Breast epithelium (tissue), 4 donors: Measurements from ENCODE around the gene CDHR2. TPM values are rescaled to one million over a fixed set of nuclear protein-coding genes. Genes with fewer than 3 reads are reported as not detected.
"Not testable (repeated sequence)": the region's sequence is repeated elsewhere in the genome, so short reads cannot be mapped to it uniquely, and the experiment has no call there.

Source experiments
- DNase-seq, 2 donors: peaks; one replicate each; pipeline ENCODE4 v3.0.0-alpha.2; 2019; ENCODE audit warnings: low spot score in 2 of 2
- H3K27ac ChIP-seq, 2 donors: fragments of 200-600 bp; sonication (generic) in 1 of 2; one replicate each; pipeline ENCODE4 v1.5.1; 2016 to 2019; ENCODE audit warnings: mild to moderate bottlenecking in 1 of 2
- H3K27me3 ChIP-seq, 2 donors: fragments of 200-600 bp; sonication (generic) in 1 of 2; one replicate each; pipeline versions ENCODE4 v1.5.1 to v1.6.0; 2017 to 2019; ENCODE audit warnings: control low read depth in 1 of 2, mild to moderate bottlenecking in 1 of 2
- H3K36me3 ChIP-seq: fragments of 200-600 bp; one replicate; pipeline ENCODE4 v1.5.1; 2019
- H3K4me1 ChIP-seq, 2 donors: fragments of 200-600 bp; sonication (generic); one replicate each; pipeline ENCODE4 v1.5.1; 2016 to 2019; ENCODE audit warnings: control low read depth in 1 of 2
- H3K4me3 ChIP-seq, 3 donors: fragments of 200-600 bp; sonication (generic); 1 replicate in 2 of 3; 2 replicates in 1 of 3; pipeline ENCODE4 v1.5.1; 2016 to 2019; ENCODE audit warnings: mild to moderate bottlenecking in 3 of 3, moderate library complexity in 2 of 3
- H3K9me3 ChIP-seq, 2 donors: fragments of 200-600 bp; sonication (generic) in 1 of 2; one replicate each; pipeline ENCODE4 v1.5.1; 2016 to 2019; ENCODE audit warnings: control low read depth in 1 of 2
- POLR2A ChIP-seq: fragments of 450-650 bp; IDR thresholded peaks from one replicate; pipeline ENCODE4 v1.6.1; 2016; ENCODE audit warnings: antibody characterized with exemption, mild to moderate bottlenecking, moderate library complexity
- POLR2AphosphoS5 ChIP-seq, 3 donors: sonication (generic); formaldehyde crosslinking; IDR thresholded peaks; one replicate each; pipeline ENCODE4 v1.6.1; 2017; ENCODE audit warnings: antibody characterized with exemption in 3 of 3
- intact Hi-C: fragments of 100-400 bp; cut with DNase I; formaldehyde crosslinking; loops from one replicate; pipeline ENCODE4 v1.15.1; 2023; ENCODE audit warnings: low total_unique reads
- total RNA-seq, 3 donors: library from RNA; depleted of rRNA; stranded (reverse); fragments of >200 nt; gene quantifications; one replicate each; pipeline ENCODE4 v1.1.0, GENCODE V29; 2016
- TF ChIP-seq, protein P1 (sequence below), 3 donors: fragments of 450-650 bp; IDR thresholded peaks; one replicate each; pipeline ENCODE4 v1.5.1; 2016 to 2017; ENCODE audit warnings: antibody characterized with exemption in 3 of 3, mild to moderate bottlenecking in 3 of 3, moderate library complexity in 3 of 3

Gene CDHR2
- total RNA-seq, 3 donors from 2014 or later, result 2.3 TPM; not detected in 2

DNA sequence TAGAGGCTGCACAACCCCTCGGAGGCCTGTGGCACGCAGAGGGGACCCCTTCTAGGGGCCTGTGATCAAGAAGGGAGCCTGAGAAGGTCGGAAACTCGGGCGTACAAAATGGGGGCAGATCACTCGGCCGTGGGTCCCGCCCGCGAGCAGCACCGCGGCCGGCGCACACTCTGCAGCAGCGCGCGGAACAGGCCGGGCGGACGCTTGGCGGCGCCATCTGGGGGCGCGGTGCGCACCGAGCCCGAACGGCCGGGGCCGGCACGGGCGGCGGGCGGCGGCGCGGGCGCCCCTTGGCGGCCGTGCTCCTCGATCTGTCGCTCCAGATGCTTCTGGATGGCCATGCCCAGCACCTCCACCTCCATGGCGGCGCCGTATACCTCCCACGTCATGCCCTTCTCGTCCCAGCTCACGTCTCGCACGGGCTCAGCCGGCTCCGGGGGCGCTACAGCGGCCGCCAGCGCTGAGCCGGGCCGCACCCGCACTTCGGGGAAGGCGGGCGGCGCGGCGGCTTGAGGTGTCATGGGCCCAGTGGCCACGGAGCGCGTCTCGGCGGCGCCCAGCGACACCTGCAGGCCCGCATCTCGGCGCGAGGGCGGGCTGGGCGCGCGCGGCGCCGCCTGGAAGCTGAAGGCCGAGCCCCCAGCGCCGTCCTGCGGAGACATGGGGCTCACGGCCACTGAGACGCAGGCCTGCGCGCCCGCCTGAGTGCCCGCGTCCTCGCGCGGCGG, 47.7 kb downstream of the CDHR2 start:
- intact Hi-C loops, result no loop called here
- Histone ChIP-seq H3K27me3 (peaks cover 0 to 8% of the 10 kb centered on the region in 2 donors), H3K4me3 (peak overlapping the region in 2 of 3 donors; percentile 46 to 63), H3K4me1 (no peaks in the 10 kb centered on the region), H3K27ac (no peak overlapping the region), H3K9me3 (no peaks in the 10 kb centered on the region), H3K36me3 (no peaks in the 10 kb centered on the region)
- TF ChIP-seq, protein P1, sequence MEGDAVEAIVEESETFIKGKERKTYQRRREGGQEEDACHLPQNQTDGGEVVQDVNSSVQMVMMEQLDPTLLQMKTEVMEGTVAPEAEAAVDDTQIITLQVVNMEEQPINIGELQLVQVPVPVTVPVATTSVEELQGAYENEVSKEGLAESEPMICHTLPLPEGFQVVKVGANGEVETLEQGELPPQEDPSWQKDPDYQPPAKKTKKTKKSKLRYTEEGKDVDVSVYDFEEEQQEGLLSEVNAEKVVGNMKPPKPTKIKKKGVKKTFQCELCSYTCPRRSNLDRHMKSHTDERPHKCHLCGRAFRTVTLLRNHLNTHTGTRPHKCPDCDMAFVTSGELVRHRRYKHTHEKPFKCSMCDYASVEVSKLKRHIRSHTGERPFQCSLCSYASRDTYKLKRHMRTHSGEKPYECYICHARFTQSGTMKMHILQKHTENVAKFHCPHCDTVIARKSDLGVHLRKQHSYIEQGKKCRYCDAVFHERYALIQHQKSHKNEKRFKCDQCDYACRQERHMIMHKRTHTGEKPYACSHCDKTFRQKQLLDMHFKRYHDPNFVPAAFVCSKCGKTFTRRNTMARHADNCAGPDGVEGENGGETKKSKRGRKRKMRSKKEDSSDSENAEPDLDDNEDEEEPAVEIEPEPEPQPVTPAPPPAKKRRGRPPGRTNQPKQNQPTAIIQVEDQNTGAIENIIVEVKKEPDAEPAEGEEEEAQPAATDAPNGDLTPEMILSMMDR (IDR thresholded peaks at IDR 0.05), result no peak
- TF ChIP-seq POLR2A, result no peak
- TF ChIP-seq POLR2AphosphoS5 (IDR thresholded peaks at IDR 0.05), result no peak
- DNase-seq, result no peak

DNA sequence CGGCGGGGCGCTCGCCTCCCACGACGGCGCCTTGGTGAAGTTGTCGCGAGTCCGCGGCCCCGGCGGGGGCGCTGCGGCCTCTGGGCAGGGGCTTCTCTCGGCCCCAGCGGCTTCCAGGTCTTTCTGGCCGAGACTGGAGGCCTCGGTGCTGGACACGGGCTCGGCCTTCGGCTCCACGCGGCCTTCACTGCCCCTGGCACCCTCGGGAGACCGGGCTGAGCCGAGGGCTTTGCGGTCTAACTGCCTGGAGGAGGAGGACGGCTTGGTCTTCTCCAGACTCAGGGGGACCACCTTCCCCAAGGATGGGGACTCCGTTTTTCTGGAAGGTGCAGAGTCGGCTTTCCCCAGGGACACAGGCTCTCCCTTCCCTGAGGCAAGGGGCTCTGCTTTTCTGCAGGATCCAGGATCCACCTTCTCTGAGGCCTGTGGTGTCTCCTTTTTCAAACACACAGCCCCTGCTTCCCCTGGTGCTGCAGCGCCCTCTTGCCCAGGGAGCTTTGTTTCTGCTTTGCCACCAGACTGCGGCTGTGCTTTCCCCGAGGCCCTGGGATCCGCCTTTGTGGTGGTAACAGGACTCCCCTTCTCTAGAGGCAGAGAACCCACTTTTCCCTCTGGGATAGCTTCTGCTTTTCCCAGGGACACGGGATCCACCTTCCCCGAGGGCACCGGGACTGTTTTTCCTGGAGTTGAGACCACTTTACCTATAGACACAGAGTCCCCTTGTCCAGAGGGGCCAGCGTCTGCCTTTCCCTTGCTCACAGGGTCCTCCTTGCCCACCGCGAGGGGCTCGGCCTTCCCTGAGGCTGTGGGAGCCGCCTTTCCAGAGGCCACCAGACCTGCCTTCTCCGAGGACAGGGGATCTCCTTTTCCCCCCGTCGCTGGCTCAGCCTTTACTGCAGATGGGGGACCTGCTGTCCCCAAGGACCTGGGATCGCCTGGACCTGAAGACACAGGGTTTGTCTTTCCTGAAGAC, 48.6 kb downstream of the CDHR2 start:
- TF ChIP-seq, protein P1 (IDR thresholded peaks at IDR 0.05), result no peak
- H3K36me3 ChIP-seq, result no peaks in the 10 kb centered on the region
- no peaks in the 10 kb centered on the region for H3K9me3 ChIP-seq
- DNase-seq, result no peak
- no peak overlapping the region for H3K27ac ChIP-seq
- peaks cover 0 to 8% of the 10 kb centered on the region in 2 donors for H3K27me3 ChIP-seq
- H3K4me3 ChIP-seq, result peak overlapping the region in 2 of 3 donors; percentile 46 to 63
- H3K4me1 ChIP-seq, result no peaks in the 10 kb centered on the region
- intact Hi-C loops, result no loop called here

GRCh38 chr5:176599749-176600430, 50.7 kb downstream of the CDHR2 start:
- H3K27me3 ChIP-seq, H3K36me3 ChIP-seq, H3K9me3 ChIP-seq, H3K4me3 ChIP-seq, H3K4me1 ChIP-seq, H3K27ac ChIP-seq, DNase-seq, intact Hi-C loops: not testable (repeated sequence)

DNA sequence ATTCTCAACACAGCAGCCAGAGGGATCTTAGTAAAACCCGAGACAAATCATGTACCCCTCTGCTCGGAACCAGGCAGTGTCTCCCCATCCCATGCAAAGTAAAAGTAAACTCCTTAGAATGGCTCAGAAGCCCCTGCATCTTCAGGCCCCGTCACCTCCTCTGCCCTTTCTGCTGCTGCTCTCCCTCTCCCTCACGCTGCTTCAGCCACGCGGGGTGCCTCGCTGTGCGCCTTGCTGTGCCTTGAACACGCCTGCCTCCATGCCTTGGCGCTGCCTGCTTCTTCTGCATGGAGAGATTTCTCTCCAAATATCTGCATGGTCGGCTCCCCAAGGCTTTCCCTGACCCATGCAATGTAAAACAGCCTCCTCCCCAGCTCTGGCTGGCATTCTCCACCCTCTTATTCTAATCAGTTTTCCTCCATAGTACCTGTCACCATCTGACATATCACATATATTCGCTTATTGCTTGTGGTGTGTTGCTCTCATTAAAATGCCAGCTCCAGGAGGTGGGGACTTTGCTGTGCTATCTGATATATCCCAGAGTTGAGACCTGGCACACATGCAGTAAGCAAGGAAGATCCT, 52.9 kb downstream of the CDHR2 start:
- no peaks in the 10 kb centered on the region for H3K4me1 ChIP-seq
- H3K9me3 ChIP-seq, result no peaks in the 10 kb centered on the region
- no peak overlapping the region for H3K27ac ChIP-seq
- no peak for DNase-seq
- no peaks in the 10 kb centered on the region for H3K36me3 ChIP-seq
- no peaks in the 10 kb centered on the region for H3K27me3 ChIP-seq
- intact Hi-C loops, result no loop called here
- no peak for TF ChIP-seq POLR2AphosphoS5 (IDR thresholded peaks at IDR 0.05)
- TF ChIP-seq, protein P1 (IDR thresholded peaks at IDR 0.05), result no peak
- TF ChIP-seq POLR2A, result no peak
- no peak overlapping the region for H3K4me3 ChIP-seq

DNA sequence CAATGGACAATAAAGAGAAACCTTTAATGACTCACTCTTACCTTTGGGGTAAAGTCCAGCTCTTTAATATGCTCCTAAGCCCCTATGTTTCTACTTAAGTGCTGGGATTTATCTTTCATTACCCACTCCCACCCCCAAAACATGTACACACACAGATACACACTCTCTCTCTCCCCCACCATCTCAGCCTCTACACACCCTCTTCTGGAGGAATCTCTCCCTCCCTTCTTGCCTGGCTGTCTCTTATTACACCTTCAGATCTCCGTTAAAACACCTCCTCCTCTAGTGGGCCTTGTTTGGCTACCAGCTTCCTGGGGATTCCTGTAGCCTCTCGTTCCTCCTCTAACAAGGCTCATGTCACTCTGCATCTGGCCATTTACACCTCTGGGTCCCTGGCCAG, 53.9 kb downstream of the CDHR2 start:
- Histone ChIP-seq H3K27ac (no peak overlapping the region), H3K9me3 (no peaks in the 10 kb centered on the region), H3K36me3 (no peaks in the 10 kb centered on the region), H3K4me1 (no peaks in the 10 kb centered on the region), H3K4me3 (no peak overlapping the region), H3K27me3 (no peaks in the 10 kb centered on the region)
- TF ChIP-seq, protein P1 (IDR thresholded peaks at IDR 0.05), result no peak
- TF ChIP-seq POLR2AphosphoS5 (IDR thresholded peaks at IDR 0.05) (no peak), POLR2A (no peak)
- intact Hi-C loops, result no loop called here
- no peak for DNase-seq
